Esophagus muscularis mucosa (tissue), 4 donors: ENCODE measurements around the gene LRRC27.

Experiments used
- CTCF ChIP-seq, 3 experiments: fragments of 200-600 bp in 2 of 3; fragments of 450-650 bp in 1 of 3; sonication (generic) in 2 of 3; IDR thresholded peaks; one replicate each; pipeline ENCODE4 v1.5.1; 2017 to 2019; ENCODE audit warnings: antibody characterized with exemption in 3 of 3, mild to moderate bottlenecking in 2 of 3, moderate library complexity in 1 of 3
- EP300 ChIP-seq: sonication (generic); formaldehyde crosslinking; IDR thresholded peaks from one replicate; pipeline ENCODE4 v1.6.1; 2017; ENCODE audit warnings: antibody characterized with exemption
- POLR2A ChIP-seq: fragments of 450-650 bp; IDR thresholded peaks from one replicate; pipeline ENCODE4 v1.6.1; 2017; ENCODE audit warnings: antibody characterized with exemption, moderate library complexity, mild to moderate bottlenecking, low read depth
- POLR2AphosphoS5 ChIP-seq, 2 donors: sonication (generic); formaldehyde crosslinking; IDR thresholded peaks; one replicate each; pipeline ENCODE4 v1.6.1; 2017; ENCODE audit warnings: antibody characterized with exemption in 2 of 2

GRCh38 chr10:132320654-132321469 lies 11.1 kb upstream of the LRRC27 start:
- TF ChIP-seq CTCF (IDR thresholded peaks at IDR 0.05) (no peak), POLR2A (no peak), EP300 (no peak), POLR2AphosphoS5 (IDR thresholded peaks at IDR 0.05) (no peak)
